Suprapubic skin (tissue), 4 donors: ENCODE measurements around the gene ZNF521.

Experiments
- CTCF ChIP-seq, 2 donors: fragments of 200-600 bp in 1 of 2; fragments of 450-650 bp in 1 of 2; sonication (generic) in 1 of 2; IDR thresholded peaks; one replicate each; pipeline ENCODE4 v1.5.1; 2016 to 2019; ENCODE audit warnings: antibody characterized with exemption in 2 of 2, mild to moderate bottlenecking in 1 of 2, moderate library complexity in 1 of 2
- EP300 ChIP-seq: sonication (generic); formaldehyde crosslinking; IDR thresholded peaks from one replicate; pipeline ENCODE4 v1.6.1; 2017; ENCODE audit warnings: antibody characterized with exemption
- POLR2A ChIP-seq, 2 donors: fragments of 450-650 bp; IDR thresholded peaks; one replicate each; pipeline ENCODE4 v1.6.1; 2017; ENCODE audit warnings: antibody characterized with exemption in 2 of 2, mild to moderate bottlenecking in 2 of 2, moderate library complexity in 2 of 2
- POLR2AphosphoS5 ChIP-seq, 3 donors: sonication (generic); formaldehyde crosslinking; IDR thresholded peaks; one replicate each; pipeline ENCODE4 v1.6.1; 2017; ENCODE audit warnings: antibody characterized with exemption in 3 of 3

DNA sequence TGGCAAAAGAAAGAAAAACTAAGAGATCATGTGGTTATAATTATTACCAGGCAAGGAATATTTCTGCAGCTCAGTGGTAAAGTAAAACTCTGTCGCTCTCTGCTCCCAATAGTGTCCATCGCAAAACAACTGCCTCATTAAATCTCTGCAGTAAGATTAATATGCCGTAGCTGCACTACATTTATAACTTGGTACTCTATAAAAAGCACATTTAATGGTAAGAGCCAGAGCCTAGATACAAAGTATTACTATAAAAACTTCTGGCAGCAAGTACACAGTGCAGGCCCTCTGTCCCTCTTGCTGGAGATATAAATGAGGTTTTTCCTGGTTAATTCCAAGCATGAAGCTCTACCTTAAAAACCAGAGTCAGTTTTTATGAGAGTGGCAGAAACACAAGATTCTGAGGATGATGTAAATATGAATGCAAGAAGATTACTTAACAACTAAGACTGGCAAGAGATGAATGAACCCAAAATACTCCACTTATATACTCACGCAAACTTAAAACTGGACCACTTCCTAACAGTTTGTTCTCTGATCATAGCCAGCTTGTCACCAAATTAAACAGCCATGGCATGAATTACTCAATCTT is 25.5 kb downstream of the ZNF521 start:
- TF ChIP-seq CTCF (IDR thresholded peaks at IDR 0.05) (no peak), EP300 (no peak), POLR2A (IDR thresholded peaks at IDR 0.05) (no peak), POLR2AphosphoS5 (IDR thresholded peaks at IDR 0.05) (no peak)
